HepG2 (cell line): ENCODE data around the gene NFKBIL1. TPM values are rescaled to one million over a fixed set of nuclear protein-coding genes. Genes with fewer than 3 reads are reported as not detected.

ENCODE experiments used
- ATAC-seq: fragments of 200-7000 bp; cut with Tn5 transposase; 3 replicates; pipeline ENCODE4 v1.9.1; 2020; ENCODE audit warnings: mild to moderate bottlenecking, moderate library complexity
- BruUV-seq: library from RNA; stranded (reverse); fragments of 400-500 nt; replicated peaks from 2 replicates; lab custom pipeline; 2021; lab: Mats Ljungman, UMichigan
- CTCF ChIA-PET: fragments of 300-600 bp; formaldehyde crosslinking; extraction: SDS; loops from one replicate; lab custom pipeline; 2021; ENCODE audit warnings: low total read pairs, inconsistent platforms, low intra/inter-chr PET ratio; lab: Yijun Ruan, JAX
- POLR2A ChIA-PET: fragments of 350-600 bp; sonication (Branson Sonifier 250); formaldehyde crosslinking; loops from one replicate; lab custom pipeline; 2020; ENCODE audit warnings: antibody characterized with exemption, inconsistent platforms; lab: Yijun Ruan, JAX
- DNase-seq: peaks from one replicate; pipeline ENCODE4 v3.0.0-alpha.2; 2015; ENCODE audit warnings: low spot score
- FAIRE-seq: peaks from 3 replicates; lab custom pipeline; 2011; peaks lifted over from hg19 to GRCh38; lab: Jason Lieb, UNC
- H2AFZ ChIP-seq: one replicate; pipeline ENCODE4 v1.6.1; 2011; ENCODE audit warnings: low read length, inconsistent platforms
- H3K27ac ChIP-seq: fragments of 300-600 bp; 3 replicates; pipeline ENCODE4 v1.8.0; 2011; ENCODE audit warnings: mixed run types, mild to moderate bottlenecking, mixed read lengths, low read length, inconsistent platforms; ENCODE audit not compliant: insufficient read depth; ENCODE audit errors: extremely low read length
- H3K27me3 ChIP-seq, 2 experiments: fragments of 200-600 bp in 1 of 2; 2 replicates in 1 of 2; 3 replicates in 1 of 2; pipeline versions ENCODE4 v1.6.0 to v1.8.0; 2011; ENCODE audit warnings: low read length in 2 of 2, mild to moderate bottlenecking in 2 of 2, moderate library complexity in 2 of 2, inconsistent platforms in 1 of 2; ENCODE audit not compliant: insufficient read depth in 2 of 2, control insufficient read depth in 1 of 2
- H3K36me3 ChIP-seq, 2 experiments: fragments of 200-600 bp in 1 of 2; replicated peaks in 1 of 2; 2 replicates in 1 of 2; 3 replicates in 1 of 2; pipeline versions ENCODE4 v1.5.1 to v1.8.0; 2011; ENCODE audit warnings: low read length in 2 of 2, inconsistent platforms in 1 of 2; ENCODE audit not compliant: insufficient read depth in 2 of 2, control insufficient read depth in 1 of 2
- H3K4me1 ChIP-seq: 2 replicates; pipeline ENCODE4 v1.5.1; 2012; ENCODE audit warnings: low read length, inconsistent platforms; ENCODE audit not compliant: insufficient read depth
- H3K4me2 ChIP-seq: 2 replicates; pipeline ENCODE4 v1.6.0; 2011; ENCODE audit warnings: low read depth, low read length, inconsistent platforms
- H3K4me3 ChIP-seq, 3 experiments: fragments of 200-600 bp in 1 of 3; sonication (generic), shearing (Covaris generic) in 1 of 3; replicated peaks in 1 of 3; 2 replicates each; pipeline ENCODE4 v1.5.1; 2011 to 2016; ENCODE audit warnings: low read length in 3 of 3, inconsistent platforms in 2 of 3, low read depth in 2 of 3, mild to moderate bottlenecking in 2 of 3, control low read depth in 1 of 3, mixed read lengths in 1 of 3; ENCODE audit not compliant: insufficient read depth in 1 of 3
- H3K79me2 ChIP-seq: one replicate; pipeline ENCODE4 v1.6.1; 2011; ENCODE audit warnings: low read length, inconsistent platforms; ENCODE audit not compliant: insufficient read depth
- H3K9ac ChIP-seq: 2 replicates; pipeline ENCODE4 v1.6.0; 2011; ENCODE audit warnings: mild to moderate bottlenecking, low read depth, low read length, inconsistent platforms; ENCODE audit not compliant: insufficient read depth
- H3K9me3 ChIP-seq: 2 replicates; pipeline ENCODE4 v1.5.1; 2012; ENCODE audit warnings: mild to moderate bottlenecking, low read length
- H4K20me1 ChIP-seq: 2 replicates; pipeline ENCODE4 v1.6.0; 2011; ENCODE audit warnings: inconsistent platforms, mild to moderate bottlenecking, low read length, moderate library complexity; ENCODE audit not compliant: insufficient read depth
- ATF1 ChIP-seq: IDR thresholded peaks from 2 replicates; pipeline ENCODE4 v1.6.1; 2016; ENCODE audit warnings: mild to moderate bottlenecking, control low read depth
- POLR2A ChIP-seq, 2 experiments: IDR thresholded peaks; 2 replicates each; pipeline ENCODE4 v1.6.1; 2011; ENCODE audit warnings: low read depth in 2 of 2, low read length in 2 of 2, mild to moderate bottlenecking in 1 of 2, moderate library complexity in 1 of 2; ENCODE audit not compliant: insufficient read depth in 1 of 2
- POLR2AphosphoS5 ChIP-seq: IDR thresholded peaks from 2 replicates; pipeline ENCODE4 v1.6.1; 2012; ENCODE audit warnings: low read depth, low read length
- RBFOX2 ChIP-seq: fragments of 200-400 bp; formaldehyde crosslinking; IDR thresholded peaks from 2 replicates; pipeline ENCODE4 v1.6.1; 2017; ENCODE audit warnings: low read depth, mild to moderate bottlenecking, low read length
- SP140L ChIP-seq: sonication (generic); formaldehyde crosslinking; IDR thresholded peaks from 2 replicates; pipeline ENCODE4 v1.4.0; 2020; ENCODE audit warnings: missing genetic modification reagents, borderline replicate concordance
- ZNF256 ChIP-seq: sonication (generic); formaldehyde crosslinking; conservative IDR thresholded peaks from 2 replicates; pipeline ENCODE4 v1.4.0; 2020; ENCODE audit warnings: missing genetic modification reagents
- ZNF331 ChIP-seq: sonication (generic); formaldehyde crosslinking; IDR thresholded peaks from 2 replicates; pipeline ENCODE4 v1.4.0; 2020; ENCODE audit warnings: missing genetic modification reagents
- ZNF607 ChIP-seq: sonication (generic); formaldehyde crosslinking; IDR thresholded peaks from 2 replicates; pipeline ENCODE4 v1.5.1; 2020; ENCODE audit warnings: missing genetic modification reagents, mild to moderate bottlenecking, borderline replicate concordance
- ZSCAN21 ChIP-seq: sonication (generic); formaldehyde crosslinking; IDR thresholded peaks from 2 replicates; pipeline ENCODE4 v1.8.0; 2022; ENCODE audit warnings: mild to moderate bottlenecking, missing genetic modification reagents, moderate library complexity, borderline replicate concordance
- WGBS: methylation state at CpG from one replicate; pipeline ENCODE4 v1.1.6; 2017; ENCODE audit warnings: low lambda C conversion rate; 5-methylcytosine and 5-hydroxymethylcytosine counted together
- in situ Hi-C: cut with HindIII; loops from 2 replicates; pipeline ENCODE4 v1.10.0; 2017; ENCODE audit warnings: low pct_unique_long_range_greater_than_20kb; ENCODE audit not compliant: extremely low pct_ligation_motif_present
- intact Hi-C: fragments of 100-400 bp; cut with micrococcal nuclease; formaldehyde crosslinking; loops from one replicate; pipeline ENCODE4 v1.10.0; 2022; ENCODE audit not compliant: unreplicated experiment
- polyA plus RNA-seq, 8 experiments: library from polyadenylated mRNA; depleted of rRNA in 3 of 8; stranded (reverse) in 7 of 8; unstranded in 1 of 8; fragments of >200 nt; fragmentation: Illumina TruSeq in 4 of 8; extraction: Trizol in 4 of 8; gene quantifications; 2 replicates each; pipeline versions ENCODE4 v1.2.1 to v1.2.3, GENCODE V29; 2011 to 2016; ENCODE audit warnings: low read depth in 4 of 8, missing spikeins in 1 of 8, mixed read lengths in 1 of 8; ENCODE audit not compliant: insufficient read depth in 1 of 8
- total RNA-seq, 5 experiments: library from RNA; depleted of rRNA; stranded (reverse); fragments of >200 nt; fragmentation: Illumina TruSeq; extraction: Trizol; gene quantifications; 2 replicates each; pipeline ENCODE4 v1.2.3, GENCODE V29; 2016; ENCODE audit warnings: low read depth in 1 of 5
- TF ChIP-seq, protein P1 (sequence below): sonication (generic); formaldehyde crosslinking; IDR thresholded peaks from 2 replicates; pipeline ENCODE4 v1.5.1; 2020; ENCODE audit warnings: missing genetic modification reagents, mild to moderate bottlenecking, borderline replicate concordance

The NFKBIL1 gene
- total and polyA plus RNA-seq, 2 of the 13 experiments (the other 11 are each of a cell fraction or from before 2014, with no cell fraction given) = 9.7 to 19.5 TPM

- peaks cover 79% of the 10 kb centered on the region for H3K4me1 ChIP-seq
- no peaks in the 10 kb centered on the region for H3K9me3 ChIP-seq
- peaks cover 80% of the 10 kb centered on the region for H4K20me1 ChIP-seq
- FAIRE-seq (no peak), DNase-seq (no peak), ATAC-seq (no peak)
- no peak overlapping the region for H3K4me3 ChIP-seq
- no peaks in the 10 kb centered on the region; a peak in 2 of 5 replicates for H3K27me3 ChIP-seq
- no peak overlapping the region for H3K4me2 ChIP-seq
- peaks cover 52% of the 10 kb centered on the region for H3K79me2 ChIP-seq
- ChIA-PET CTCF (no interaction called here), POLR2A (interaction anchor here (0.7 to 1.2 kb wide), 2 partner anchors 8 to 62 kb away, joined by 3 read pairs; no protein-coding TSS in a partner anchor)
- intact Hi-C loops (no loop called here), in situ Hi-C loops (no loop called here)
- no peak overlapping the region for H3K9ac ChIP-seq
- TF ChIP-seq ZSCAN21 (CRISPR knock-in tag) = no peak
- TF ChIP-seq RBFOX2 = peak; percentile 65
- peak in 1 of 2 experiments; percentile 35; a peak in 1 of 4 replicates for TF ChIP-seq POLR2A (IDR thresholded peaks at IDR 0.05; ENCODE audit: insufficient read depth in 1 of 2, low read depth in 2 of 2, low read length in 2 of 2)
- TF ChIP-seq, protein P1, sequence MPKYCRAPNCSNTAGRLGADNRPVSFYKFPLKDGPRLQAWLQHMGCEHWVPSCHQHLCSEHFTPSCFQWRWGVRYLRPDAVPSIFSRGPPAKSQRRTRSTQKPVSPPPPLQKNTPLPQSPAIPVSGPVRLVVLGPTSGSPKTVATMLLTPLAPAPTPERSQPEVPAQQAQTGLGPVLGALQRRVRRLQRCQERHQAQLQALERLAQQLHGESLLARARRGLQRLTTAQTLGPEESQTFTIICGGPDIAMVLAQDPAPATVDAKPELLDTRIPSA (CRISPR knock-in tag) = no peak
- 76% methylated on average over 2 of the region's 2 CpGs for WGBS
- H2AFZ ChIP-seq = no peak overlapping the region
- H3K27ac ChIP-seq = no peak overlapping the region
- peaks cover 45 to 95% of the 10 kb centered on the region in 2 experiments for H3K36me3 ChIP-seq
- BruUV-seq = no TSS peak
These were observed 11.7 kb upstream of the NFKBIL1 start for GRCh38 chr6:31535538-31536324.

GRCh38 chr6:31538805-31539400, 8.5 kb upstream of the NFKBIL1 start:
- CTCF ChIA-PET = no interaction called here
- TF ChIP-seq ZNF607 (CRISPR knock-in tag) = 0 out of 2 replicates have a peak, but pooled peaks have one; percentile 32
- TF ChIP-seq ZNF331 (CRISPR knock-in tag) = peak; percentile 7; the same call in 1 of the 2 replicates
- TF ChIP-seq POLR2AphosphoS5 = 0 out of 2 replicates have a peak, but pooled peaks have one; percentile 10
- no peak for TF ChIP-seq ZNF256 (CRISPR knock-in tag)
- no peak for TF ChIP-seq ATF1
- TF ChIP-seq SP140L (CRISPR knock-in tag) = no peak
- FAIRE-seq = no peak
- Histone ChIP-seq H3K9ac (peak overlapping the region; percentile 96; the same call in 1 of the 2 replicates), H3K27ac (no peak overlapping the region), H3K27me3 (no peaks in the 10 kb centered on the region; a peak in 2 of 5 replicates), H2AFZ (no peak overlapping the region), H3K4me1 (peaks cover 60% of the 10 kb centered on the region), H3K4me2 (peak overlapping the region; percentile 99), H3K79me2 (peaks cover 72% of the 10 kb centered on the region), H4K20me1 (peaks cover 66% of the 10 kb centered on the region), H3K4me3 (peak overlapping the region; percentile 66 to 99 (median 83); a peak in 3 of 6 replicates), H3K9me3 (no peaks in the 10 kb centered on the region), H3K36me3 (peaks cover 32 to 65% of the 10 kb centered on the region in 2 experiments)
- in situ Hi-C loops = no loop called here
- ATAC-seq = no peak
- no TSS peak for BruUV-seq
- POLR2A ChIA-PET = interaction anchor here (1.7 to 6.9 kb wide), 2 partner anchors 9 to 10 kb away, joined by 3 to 123 read pairs; partner anchors contain the start of genes MCCD1 and NFKBIL1
- DNase-seq = no peak
- intact Hi-C loops = no loop called here
- 91% methylated on average over 6 of the region's 6 CpGs for WGBS
